GM23338 (cell line): ENCODE measurements around the gene NPL. TPM values are rescaled to one million over a fixed set of nuclear protein-coding genes. Genes with fewer than 3 reads are reported as not detected.

ENCODE experiments used
- ATAC-seq: fragments of 200-7000 bp; cut with Tn5 transposase; 3 replicates; pipeline ENCODE4 v1.9.1; 2020
- DNase-seq: peaks from one replicate; pipeline ENCODE4 v3.0.0-alpha.2; 2015; ENCODE audit warnings: low spot score
- H2AFZ ChIP-seq: fragments of 200-600 bp; sonication (generic); 2 replicates; pipeline ENCODE4 v1.8.0; 2016; ENCODE audit warnings: antibody characterized with exemption, mild to moderate bottlenecking, moderate library complexity
- H3F3A ChIP-seq: fragments of 200-600 bp; sonication (generic); replicated peaks from 2 replicates; pipeline ENCODE4 v1.8.0; 2017; ENCODE audit warnings: antibody characterized with exemption, mixed run types, low read depth
- H3K27ac ChIP-seq: fragments of 200-600 bp; sonication (generic); 2 replicates; pipeline ENCODE4 v1.6.1; 2016; ENCODE audit warnings: low read depth
- H3K27me3 ChIP-seq: fragments of 200-600 bp; sonication (generic); 2 replicates; pipeline ENCODE4 v1.8.0; 2016; ENCODE audit warnings: mild to moderate bottlenecking, mixed run types, moderate library complexity; ENCODE audit not compliant: insufficient read depth
- H3K36me3 ChIP-seq: fragments of 200-600 bp; sonication (generic); 2 replicates; pipeline ENCODE4 v1.8.0; 2016; ENCODE audit warnings: mild to moderate bottlenecking; ENCODE audit not compliant: insufficient read depth
- H3K4me1 ChIP-seq: fragments of 200-600 bp; sonication (generic); 2 replicates; pipeline ENCODE4 v1.8.0; 2016; ENCODE audit warnings: mild to moderate bottlenecking, moderate library complexity; ENCODE audit not compliant: insufficient read depth
- H3K4me2 ChIP-seq: fragments of 200-600 bp; sonication (generic); 2 replicates; pipeline ENCODE4 v1.7.1; 2017; ENCODE audit warnings: mixed run types
- H3K4me3 ChIP-seq: fragments of 200-600 bp; sonication (generic); 2 replicates; pipeline ENCODE4 v1.6.1; 2016; ENCODE audit warnings: mixed run types
- H3K79me2 ChIP-seq: fragments of 200-600 bp; sonication (generic); replicated peaks from 2 replicates; pipeline ENCODE4 v1.8.0; 2017; ENCODE audit warnings: mild to moderate bottlenecking; ENCODE audit not compliant: insufficient read depth
- H3K9me2 ChIP-seq: fragments of 200-600 bp; sonication (generic); 2 replicates; pipeline ENCODE4 v1.8.0; 2017; ENCODE audit not compliant: insufficient read depth
- H4K20me1 ChIP-seq: fragments of 200-600 bp; sonication (generic); replicated peaks from 2 replicates; pipeline ENCODE4 v1.8.0; 2017; ENCODE audit warnings: mild to moderate bottlenecking; ENCODE audit not compliant: insufficient read depth
- H3K27ac Mint-ChIP-seq: 2 replicates; pipeline ENCODE4 v1.8.0; 2020; ENCODE audit warnings: inconsistent platforms, mild to moderate bottlenecking, moderate library complexity, mixed read lengths
- H3K27me3 Mint-ChIP-seq: 3 replicates; pipeline ENCODE4 v1.8.0; 2022; ENCODE audit warnings: low read depth, mild to moderate bottlenecking, moderate library complexity, mixed read lengths, inconsistent platforms; ENCODE audit not compliant: insufficient read depth, poor library complexity
- H3K36me3 Mint-ChIP-seq: 3 replicates; pipeline ENCODE4 v1.8.0; 2021; ENCODE audit warnings: low read depth, mild to moderate bottlenecking, inconsistent platforms, moderate library complexity, mixed read lengths
- H3K4me1 Mint-ChIP-seq: 3 replicates; pipeline ENCODE4 v1.8.0; 2020; ENCODE audit warnings: mild to moderate bottlenecking, inconsistent platforms, mixed read lengths
- H3K4me3 Mint-ChIP-seq: 3 replicates; pipeline ENCODE4 v1.8.0; 2021; ENCODE audit warnings: moderate library complexity, mild to moderate bottlenecking, inconsistent platforms, mixed read lengths
- H3K9me3 Mint-ChIP-seq: 3 replicates; pipeline ENCODE4 v1.8.0; 2020; ENCODE audit warnings: moderate library complexity, mild to moderate bottlenecking, inconsistent platforms, mixed read lengths
- CREB1 ChIP-seq: fragments of 250-450 bp; sonication (Bioruptor Pico); IDR thresholded peaks from 2 replicates; pipeline ENCODE4 v1.5.0; 2020; ENCODE audit warnings: low read depth, mild to moderate bottlenecking, moderate library complexity
- ETS1 ChIP-seq: IDR thresholded peaks from 2 replicates; pipeline ENCODE4 v1.6.1; 2016; ENCODE audit warnings: antibody characterized with exemption
- EZH2 ChIP-seq: fragments of 200-600 bp; sonication (generic); IDR thresholded peaks from one replicate; pipeline ENCODE4 v1.8.0; 2017; ENCODE audit warnings: antibody characterized with exemption, mild to moderate bottlenecking, low read depth; ENCODE audit not compliant: unreplicated experiment
- EZH2phosphoT487 ChIP-seq: fragments of 200-600 bp; sonication (generic); IDR thresholded peaks from one replicate; pipeline ENCODE4 v1.8.1; 2018; ENCODE audit warnings: antibody characterized with exemption; ENCODE audit not compliant: unreplicated experiment
- JUNB ChIP-seq: IDR thresholded peaks from one replicate; pipeline ENCODE4 v1.6.1; 2016; ENCODE audit warnings: antibody characterized with exemption; ENCODE audit not compliant: unreplicated experiment
- NANOG ChIP-seq: IDR thresholded peaks from 2 replicates; pipeline ENCODE4 v1.6.1; 2016; ENCODE audit warnings: antibody characterized with exemption, borderline replicate concordance
- POLR2AphosphoS5 ChIP-seq: IDR thresholded peaks from 2 replicates; pipeline ENCODE4 v1.6.1; 2016; ENCODE audit warnings: antibody characterized with exemption, low read depth
- REST ChIP-seq: IDR thresholded peaks from one replicate; pipeline ENCODE4 v1.6.1; 2018; ENCODE audit warnings: antibody characterized with exemption; ENCODE audit not compliant: unreplicated experiment
- STAT1 ChIP-seq: IDR thresholded peaks from one replicate; pipeline ENCODE4 v1.6.1; 2016; ENCODE audit warnings: antibody characterized with exemption; ENCODE audit not compliant: unreplicated experiment
- ZNF114 ChIP-seq: fragments of 250-450 bp; sonication (Bioruptor Pico); IDR thresholded peaks from 2 replicates; pipeline ENCODE4 v1.5.0; 2020; ENCODE audit warnings: mild to moderate bottlenecking, moderate library complexity
- ZNF331 ChIP-seq: fragments of 250-450 bp; sonication (Bioruptor Pico); IDR thresholded peaks from 2 replicates; pipeline ENCODE4 v1.5.0; 2020; ENCODE audit warnings: low read depth, mild to moderate bottlenecking, moderate library complexity
- polyA plus RNA-seq: library from polyadenylated mRNA; unstranded; fragments of >200 nt; fragmentation: Nextera tagmentation; extraction: Ambion mirVana; gene quantifications from 2 replicates; pipeline ENCODE4 v1.2.1, GENCODE V29; 2016
- total RNA-seq: library from RNA; depleted of rRNA; stranded (reverse); fragments of >200 nt; shearing (Covaris generic); gene quantifications from 2 replicates; pipeline ENCODE4 v1.2.3, GENCODE V29; 2014
- TF ChIP-seq, protein P1 (sequence below): fragments of 250-450 bp; sonication (Bioruptor Pico); IDR thresholded peaks from 2 replicates; pipeline ENCODE4 v1.5.0; 2020; ENCODE audit warnings: mild to moderate bottlenecking, moderate library complexity
- TF ChIP-seq, protein P2 (sequence below), 2 experiments: fragments of 200-600 bp in 1 of 2; sonication (generic) in 1 of 2; conservative IDR thresholded peaks; 2 replicates each; pipeline versions ENCODE4 v1.5.1 to v1.6.1; 2016 to 2017; ENCODE audit warnings: antibody characterized with exemption in 2 of 2, low read depth in 2 of 2, mild to moderate bottlenecking in 2 of 2, moderate library complexity in 1 of 2

NPL gene
- total and polyA plus RNA-seq, 2 experiments from 2014 or later = 2.4 to 2.8 TPM

DNA sequence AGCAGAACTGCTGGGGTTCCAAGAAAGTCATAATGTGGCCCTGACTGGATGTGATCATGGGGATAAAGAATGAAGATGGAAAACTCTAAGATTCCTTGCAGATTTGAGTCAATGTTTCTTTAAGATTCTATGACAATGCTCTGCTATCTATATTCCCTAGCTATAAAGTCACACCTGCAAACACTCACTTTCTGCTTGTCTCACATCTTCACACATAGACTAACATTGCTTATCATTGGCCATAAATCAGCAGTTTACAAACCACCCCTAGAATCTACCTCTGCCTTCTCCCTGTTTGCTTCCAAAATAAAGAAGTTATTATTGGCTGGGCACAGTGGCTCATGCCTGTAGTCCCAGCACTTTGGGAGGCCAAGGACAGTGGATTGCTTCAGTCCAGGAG is 33.1 kb upstream of the NPL start:
- no peaks in the 10 kb centered on the region for H3K27me3 ChIP-seq
- DNase-seq = no peak

More for the DNA sequence above, 33.1 kb upstream of the NPL start:
- Histone ChIP-seq H3K79me2 (no peaks in the 10 kb centered on the region), H4K20me1 (no peaks in the 10 kb centered on the region), H3K4me1 (no peaks in the 10 kb centered on the region), H3K27ac (no peak overlapping the region), H3K36me3 (no peaks in the 10 kb centered on the region), H2AFZ (no peak overlapping the region), H3F3A (no peaks in the 10 kb centered on the region), H3K9me2 (peaks cover 3% of the 10 kb centered on the region; the same call in 1 of the 2 replicates), H3K4me3 (no peak overlapping the region), H3K4me2 (no peak overlapping the region)
- H3K27me3 Mint-ChIP-seq = no peaks in the 10 kb centered on the region
- ATAC-seq = no peak
- no peak for TF ChIP-seq REST
- no peak for TF ChIP-seq JUNB
- TF ChIP-seq POLR2AphosphoS5 = no peak
- no peak for TF ChIP-seq EZH2
- TF ChIP-seq NANOG = no peak
- TF ChIP-seq, protein P1, sequence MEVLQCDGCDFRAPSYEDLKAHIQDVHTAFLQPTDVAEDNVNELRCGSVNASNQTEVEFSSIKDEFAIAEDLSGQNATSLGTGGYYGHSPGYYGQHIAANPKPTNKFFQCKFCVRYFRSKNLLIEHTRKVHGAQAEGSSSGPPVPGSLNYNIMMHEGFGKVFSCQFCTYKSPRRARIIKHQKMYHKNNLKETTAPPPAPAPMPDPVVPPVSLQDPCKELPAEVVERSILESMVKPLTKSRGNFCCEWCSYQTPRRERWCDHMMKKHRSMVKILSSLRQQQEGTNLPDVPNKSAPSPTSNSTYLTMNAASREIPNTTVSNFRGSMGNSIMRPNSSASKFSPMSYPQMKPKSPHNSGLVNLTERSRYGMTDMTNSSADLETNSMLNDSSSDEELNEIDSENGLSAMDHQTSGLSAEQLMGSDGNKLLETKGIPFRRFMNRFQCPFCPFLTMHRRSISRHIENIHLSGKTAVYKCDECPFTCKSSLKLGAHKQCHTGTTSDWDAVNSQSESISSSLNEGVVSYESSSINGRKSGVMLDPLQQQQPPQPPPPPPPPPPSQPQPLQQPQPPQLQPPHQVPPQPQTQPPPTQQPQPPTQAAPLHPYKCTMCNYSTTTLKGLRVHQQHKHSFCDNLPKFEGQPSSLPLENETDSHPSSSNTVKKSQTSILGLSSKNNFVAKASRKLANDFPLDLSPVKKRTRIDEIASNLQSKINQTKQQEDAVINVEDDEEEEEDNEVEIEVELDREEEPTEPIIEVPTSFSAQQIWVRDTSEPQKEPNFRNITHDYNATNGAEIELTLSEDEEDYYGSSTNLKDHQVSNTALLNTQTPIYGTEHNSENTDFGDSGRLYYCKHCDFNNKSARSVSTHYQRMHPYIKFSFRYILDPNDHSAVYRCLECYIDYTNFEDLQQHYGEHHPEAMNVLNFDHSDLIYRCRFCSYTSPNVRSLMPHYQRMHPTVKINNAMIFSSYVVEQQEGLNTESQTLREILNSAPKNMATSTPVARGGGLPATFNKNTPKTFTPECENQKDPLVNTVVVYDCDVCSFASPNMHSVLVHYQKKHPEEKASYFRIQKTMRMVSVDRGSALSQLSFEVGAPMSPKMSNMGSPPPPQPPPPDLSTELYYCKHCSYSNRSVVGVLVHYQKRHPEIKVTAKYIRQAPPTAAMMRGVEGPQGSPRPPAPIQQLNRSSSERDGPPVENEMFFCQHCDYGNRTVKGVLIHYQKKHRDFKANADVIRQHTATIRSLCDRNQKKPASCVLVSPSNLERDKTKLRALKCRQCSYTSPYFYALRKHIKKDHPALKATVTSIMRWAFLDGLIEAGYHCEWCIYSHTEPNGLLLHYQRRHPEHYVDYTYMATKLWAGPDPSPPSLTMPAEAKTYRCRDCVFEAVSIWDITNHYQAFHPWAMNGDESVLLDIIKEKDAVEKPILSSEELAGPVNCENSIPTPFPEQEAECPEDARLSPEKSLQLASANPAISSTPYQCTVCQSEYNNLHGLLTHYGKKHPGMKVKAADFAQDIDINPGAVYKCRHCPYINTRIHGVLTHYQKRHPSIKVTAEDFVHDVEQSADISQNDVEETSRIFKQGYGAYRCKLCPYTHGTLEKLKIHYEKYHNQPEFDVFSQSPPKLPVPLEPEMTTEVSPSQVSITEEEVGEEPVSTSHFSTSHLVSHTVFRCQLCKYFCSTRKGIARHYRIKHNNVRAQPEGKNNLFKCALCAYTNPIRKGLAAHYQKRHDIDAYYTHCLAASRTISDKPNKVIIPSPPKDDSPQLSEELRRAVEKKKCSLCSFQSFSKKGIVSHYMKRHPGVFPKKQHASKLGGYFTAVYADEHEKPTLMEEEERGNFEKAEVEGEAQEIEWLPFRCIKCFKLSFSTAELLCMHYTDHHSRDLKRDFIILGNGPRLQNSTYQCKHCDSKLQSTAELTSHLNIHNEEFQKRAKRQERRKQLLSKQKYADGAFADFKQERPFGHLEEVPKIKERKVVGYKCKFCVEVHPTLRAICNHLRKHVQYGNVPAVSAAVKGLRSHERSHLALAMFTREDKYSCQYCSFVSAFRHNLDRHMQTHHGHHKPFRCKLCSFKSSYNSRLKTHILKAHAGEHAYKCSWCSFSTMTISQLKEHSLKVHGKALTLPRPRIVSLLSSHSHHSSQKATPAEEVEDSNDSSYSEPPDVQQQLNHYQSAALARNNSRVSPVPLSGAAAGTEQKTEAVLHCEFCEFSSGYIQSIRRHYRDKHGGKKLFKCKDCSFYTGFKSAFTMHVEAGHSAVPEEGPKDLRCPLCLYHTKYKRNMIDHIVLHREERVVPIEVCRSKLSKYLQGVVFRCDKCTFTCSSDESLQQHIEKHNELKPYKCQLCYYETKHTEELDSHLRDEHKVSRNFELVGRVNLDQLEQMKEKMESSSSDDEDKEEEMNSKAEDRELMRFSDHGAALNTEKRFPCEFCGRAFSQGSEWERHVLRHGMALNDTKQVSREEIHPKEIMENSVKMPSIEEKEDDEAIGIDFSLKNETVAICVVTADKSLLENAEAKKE (CRISPR knock-in tag) = no peak
- TF ChIP-seq, protein P2, sequence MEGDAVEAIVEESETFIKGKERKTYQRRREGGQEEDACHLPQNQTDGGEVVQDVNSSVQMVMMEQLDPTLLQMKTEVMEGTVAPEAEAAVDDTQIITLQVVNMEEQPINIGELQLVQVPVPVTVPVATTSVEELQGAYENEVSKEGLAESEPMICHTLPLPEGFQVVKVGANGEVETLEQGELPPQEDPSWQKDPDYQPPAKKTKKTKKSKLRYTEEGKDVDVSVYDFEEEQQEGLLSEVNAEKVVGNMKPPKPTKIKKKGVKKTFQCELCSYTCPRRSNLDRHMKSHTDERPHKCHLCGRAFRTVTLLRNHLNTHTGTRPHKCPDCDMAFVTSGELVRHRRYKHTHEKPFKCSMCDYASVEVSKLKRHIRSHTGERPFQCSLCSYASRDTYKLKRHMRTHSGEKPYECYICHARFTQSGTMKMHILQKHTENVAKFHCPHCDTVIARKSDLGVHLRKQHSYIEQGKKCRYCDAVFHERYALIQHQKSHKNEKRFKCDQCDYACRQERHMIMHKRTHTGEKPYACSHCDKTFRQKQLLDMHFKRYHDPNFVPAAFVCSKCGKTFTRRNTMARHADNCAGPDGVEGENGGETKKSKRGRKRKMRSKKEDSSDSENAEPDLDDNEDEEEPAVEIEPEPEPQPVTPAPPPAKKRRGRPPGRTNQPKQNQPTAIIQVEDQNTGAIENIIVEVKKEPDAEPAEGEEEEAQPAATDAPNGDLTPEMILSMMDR (conservative IDR thresholded peaks at IDR 0.05; ENCODE audit: low read depth in 2 of 2) = no peak
- no peak for TF ChIP-seq STAT1
- TF ChIP-seq ZNF114 = no peak
- TF ChIP-seq ZNF331 (CRISPR knock-in tag) = no peak
- no peak for TF ChIP-seq EZH2phosphoT487
- TF ChIP-seq CREB1 (CRISPR knock-in tag) = no peak
- TF ChIP-seq ETS1 = no peak
- H3K4me1 Mint-ChIP-seq = peaks cover 3% of the 10 kb centered on the region; the same call in 2 of the 3 replicates
- peaks cover 5% of the 10 kb centered on the region; the same call in 2 of the 3 replicates for H3K9me3 Mint-ChIP-seq
- H3K4me3 Mint-ChIP-seq = no peak overlapping the region
- peaks cover 5% of the 10 kb centered on the region; the same call in 2 of the 3 replicates for H3K36me3 Mint-ChIP-seq
- no peak overlapping the region for H3K27ac Mint-ChIP-seq
